Hepatocyte (in vitro differentiated cells): ENCODE data around the gene CTCFL. TPM values are rescaled to one million over a fixed set of nuclear protein-coding genes. Genes with fewer than 3 reads are reported as not detected.

ENCODE experiments used
- DNase-seq: peaks from one replicate; pipeline ENCODE4 v3.0.0-alpha.2; 2016; ENCODE audit warnings: low spot score
- H2AFZ ChIP-seq: fragments of 200-600 bp; sonication (generic); 2 replicates; pipeline ENCODE4 v1.6.0; 2016; ENCODE audit warnings: antibody characterized with exemption, mild to moderate bottlenecking
- H3K27ac ChIP-seq: fragments of 200-600 bp; sonication (generic); 2 replicates; pipeline ENCODE4 v1.5.1; 2016; ENCODE audit warnings: mild to moderate bottlenecking
- H3K27me3 ChIP-seq: fragments of 200-600 bp; sonication (generic); 2 replicates; pipeline ENCODE4 v1.6.1; 2016
- H3K36me3 ChIP-seq: fragments of 200-600 bp; sonication (generic); replicated peaks from 2 replicates; pipeline ENCODE4 v1.5.1; 2016; ENCODE audit warnings: low read depth; ENCODE audit not compliant: insufficient read depth
- H3K4me1 ChIP-seq: fragments of 200-600 bp; sonication (generic); 2 replicates; pipeline ENCODE4 v1.5.1; 2016; ENCODE audit warnings: mild to moderate bottlenecking, moderate library complexity; ENCODE audit not compliant: insufficient read depth
- H3K4me2 ChIP-seq: fragments of 200-600 bp; sonication (generic); 2 replicates; pipeline ENCODE4 v1.6.0; 2016
- H3K4me3 ChIP-seq: fragments of 200-600 bp; sonication (generic); 2 replicates; pipeline ENCODE4 v1.5.1; 2016; ENCODE audit warnings: mild to moderate bottlenecking
- H3K79me2 ChIP-seq: fragments of 200-600 bp; sonication (generic); 2 replicates; pipeline ENCODE4 v1.6.0; 2017; ENCODE audit warnings: mild to moderate bottlenecking
- H3K9me2 ChIP-seq: fragments of 200-600 bp; sonication (generic); replicated peaks from 2 replicates; pipeline ENCODE4 v1.6.0; 2017; ENCODE audit warnings: mild to moderate bottlenecking; ENCODE audit not compliant: insufficient read depth
- H3K9me3 ChIP-seq: fragments of 200-600 bp; sonication (generic); 2 replicates; pipeline ENCODE4 v1.5.1; 2016; ENCODE audit warnings: low read depth, mild to moderate bottlenecking
- H4K20me1 ChIP-seq: fragments of 200-600 bp; sonication (generic); 2 replicates; pipeline ENCODE4 v1.6.0; 2016; ENCODE audit warnings: mild to moderate bottlenecking; ENCODE audit not compliant: insufficient read depth, poor library complexity, severe bottlenecking
- EZH2 ChIP-seq: fragments of 200-600 bp; sonication (generic); IDR thresholded peaks from 2 replicates; pipeline ENCODE4 v1.6.1; 2016; ENCODE audit warnings: antibody characterized with exemption, mild to moderate bottlenecking, borderline replicate concordance
- EZH2phosphoT487 ChIP-seq: fragments of 200-600 bp; sonication (generic); IDR thresholded peaks from one replicate; pipeline ENCODE4 v1.6.1; 2018; ENCODE audit warnings: antibody characterized with exemption, mild to moderate bottlenecking, low read depth, moderate library complexity; ENCODE audit not compliant: unreplicated experiment, severe bottlenecking
- WGBS: methylation state at CpG from one replicate; pipeline ENCODE4 v1.1.6; 2016; ENCODE audit warnings: low lambda C conversion rate; ENCODE audit errors: missing lambda C conversion rate; 5-methylcytosine and 5-hydroxymethylcytosine counted together
- polyA plus RNA-seq: library from polyadenylated mRNA; unstranded; fragments of >200 nt; fragmentation: Nextera tagmentation; extraction: Ambion mirVana; gene quantifications from 2 replicates; pipeline ENCODE4 v1.2.1, GENCODE V29; 2016
- total RNA-seq: library from RNA; depleted of rRNA; stranded (reverse); fragments of >200 nt; gene quantifications from 2 replicates; pipeline ENCODE4 v1.2.3, GENCODE V29; 2014
- TF ChIP-seq, protein P1 (sequence below): fragments of 200-600 bp; sonication (generic); IDR thresholded peaks from 2 replicates; pipeline ENCODE4 v1.5.1; 2016; ENCODE audit warnings: antibody characterized with exemption, mild to moderate bottlenecking; ENCODE audit not compliant: poor library complexity

CTCFL gene
- total and polyA plus RNA-seq, 2 experiments from 2014 or later, result not detected

DNA sequence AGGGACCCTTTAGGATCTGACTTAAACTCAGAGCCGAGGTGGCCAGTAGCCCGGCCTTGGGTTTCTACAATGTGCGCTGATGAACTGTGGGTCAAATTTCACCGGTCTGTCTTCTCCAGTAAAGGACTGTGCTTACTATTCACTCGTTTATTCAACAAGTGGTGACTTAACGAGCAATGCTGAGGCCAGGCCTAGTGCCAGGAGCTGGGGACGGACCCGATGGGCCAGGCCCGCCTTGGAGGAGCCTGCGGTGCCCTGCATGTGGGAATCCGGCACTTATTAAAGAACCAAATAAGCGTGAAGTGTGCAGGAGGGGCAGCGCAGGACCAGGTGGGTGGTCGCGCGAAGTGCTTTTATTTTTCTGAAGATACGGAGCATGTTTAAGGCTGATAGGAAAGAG, 24.0 kb downstream of the CTCFL start:
- no peak overlapping the region for H2AFZ ChIP-seq
- no peaks in the 10 kb centered on the region for H3K36me3 ChIP-seq
- peaks cover 6% of the 10 kb centered on the region for H3K4me1 ChIP-seq
- peaks cover 18% of the 10 kb centered on the region for H3K27me3 ChIP-seq
- 88% methylated on average over 17 of the region's 17 CpGs for WGBS
- H4K20me1 ChIP-seq, result no peaks in the 10 kb centered on the region
- TF ChIP-seq EZH2 (no peak), EZH2phosphoT487 (no peak)
- TF ChIP-seq, protein P1, sequence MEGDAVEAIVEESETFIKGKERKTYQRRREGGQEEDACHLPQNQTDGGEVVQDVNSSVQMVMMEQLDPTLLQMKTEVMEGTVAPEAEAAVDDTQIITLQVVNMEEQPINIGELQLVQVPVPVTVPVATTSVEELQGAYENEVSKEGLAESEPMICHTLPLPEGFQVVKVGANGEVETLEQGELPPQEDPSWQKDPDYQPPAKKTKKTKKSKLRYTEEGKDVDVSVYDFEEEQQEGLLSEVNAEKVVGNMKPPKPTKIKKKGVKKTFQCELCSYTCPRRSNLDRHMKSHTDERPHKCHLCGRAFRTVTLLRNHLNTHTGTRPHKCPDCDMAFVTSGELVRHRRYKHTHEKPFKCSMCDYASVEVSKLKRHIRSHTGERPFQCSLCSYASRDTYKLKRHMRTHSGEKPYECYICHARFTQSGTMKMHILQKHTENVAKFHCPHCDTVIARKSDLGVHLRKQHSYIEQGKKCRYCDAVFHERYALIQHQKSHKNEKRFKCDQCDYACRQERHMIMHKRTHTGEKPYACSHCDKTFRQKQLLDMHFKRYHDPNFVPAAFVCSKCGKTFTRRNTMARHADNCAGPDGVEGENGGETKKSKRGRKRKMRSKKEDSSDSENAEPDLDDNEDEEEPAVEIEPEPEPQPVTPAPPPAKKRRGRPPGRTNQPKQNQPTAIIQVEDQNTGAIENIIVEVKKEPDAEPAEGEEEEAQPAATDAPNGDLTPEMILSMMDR, result no peak
- H3K4me3 ChIP-seq, result no peak overlapping the region
- no peaks in the 10 kb centered on the region for H3K79me2 ChIP-seq
- DNase-seq, result no peak
- H3K4me2 ChIP-seq, result no peak overlapping the region
- no peaks in the 10 kb centered on the region for H3K9me3 ChIP-seq
- no peak overlapping the region for H3K27ac ChIP-seq
- H3K9me2 ChIP-seq, result no peaks in the 10 kb centered on the region

DNA sequence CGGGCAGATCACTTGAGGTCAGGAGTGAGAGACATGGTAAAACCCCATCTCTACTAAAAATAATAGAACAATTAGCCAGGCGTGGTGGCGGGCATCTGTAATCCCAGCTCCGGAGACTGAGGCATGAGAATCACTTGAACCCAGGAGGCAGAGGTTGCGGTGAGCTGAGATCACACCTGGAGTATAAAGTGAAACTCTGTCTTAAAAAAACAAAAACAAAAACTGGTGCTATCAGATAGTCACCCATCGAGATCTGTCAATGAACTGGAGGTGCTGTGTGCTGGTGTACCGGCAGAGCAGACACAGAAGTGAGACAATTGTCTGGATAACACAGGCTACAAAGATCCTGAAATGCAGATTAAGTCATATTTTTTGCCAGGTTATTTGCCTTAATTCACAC, 24.7 kb downstream of the CTCFL start:
- no peaks in the 10 kb centered on the region for H3K79me2 ChIP-seq
- H4K20me1 ChIP-seq, result no peaks in the 10 kb centered on the region
- H3K4me2 ChIP-seq, result no peak overlapping the region
- WGBS, result 86% methylated on average over 7 of the region's 7 CpGs
- no peaks in the 10 kb centered on the region for H3K36me3 ChIP-seq
- H3K9me3 ChIP-seq, result no peaks in the 10 kb centered on the region
- H3K4me1 ChIP-seq, result peaks cover 6% of the 10 kb centered on the region
- H3K4me3 ChIP-seq, result no peak overlapping the region
- no peak overlapping the region for H2AFZ ChIP-seq
- no peak for DNase-seq
- no peak overlapping the region for H3K27ac ChIP-seq
- H3K27me3 ChIP-seq, result peaks cover 18% of the 10 kb centered on the region
- TF ChIP-seq EZH2 (no peak), EZH2phosphoT487 (no peak)
- TF ChIP-seq, protein P1, result no peak
- no peaks in the 10 kb centered on the region for H3K9me2 ChIP-seq

DNA sequence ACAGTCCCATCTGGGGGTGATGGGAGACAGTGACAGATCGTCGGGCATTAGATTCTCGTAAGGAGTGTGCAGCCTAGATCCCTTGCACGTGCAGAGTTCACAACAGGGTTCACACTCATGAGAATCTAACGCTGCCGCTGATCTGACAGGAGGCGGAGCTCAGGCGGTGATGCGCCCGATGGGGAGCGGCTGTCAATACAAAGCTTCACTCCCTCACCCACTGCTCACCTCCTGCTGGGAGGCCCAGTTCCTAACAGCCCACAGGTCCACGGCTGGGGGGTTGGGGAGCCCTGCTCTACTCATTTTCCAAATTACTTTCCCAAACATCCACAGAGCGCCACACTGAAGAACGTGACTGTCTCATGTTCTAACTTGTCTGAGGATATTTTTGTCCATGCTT, 25.3 kb downstream of the CTCFL start:
- Histone ChIP-seq H3K9me2 (no peaks in the 10 kb centered on the region), H3K79me2 (no peaks in the 10 kb centered on the region), H3K36me3 (no peaks in the 10 kb centered on the region), H4K20me1 (no peaks in the 10 kb centered on the region), H3K4me2 (no peak overlapping the region), H3K9me3 (no peaks in the 10 kb centered on the region), H3K4me3 (no peak overlapping the region), H3K4me1 (peaks cover 6% of the 10 kb centered on the region), H2AFZ (no peak overlapping the region), H3K27ac (no peak overlapping the region), H3K27me3 (peaks cover 18% of the 10 kb centered on the region)
- TF ChIP-seq EZH2phosphoT487, result no peak
- TF ChIP-seq EZH2, result no peak
- TF ChIP-seq, protein P1, result no peak
- WGBS, result 63% methylated on average over 14 of the region's 14 CpGs
- DNase-seq, result no peak
